HepG2 (cell line): Measurements from ENCODE around the gene RPLP2. TPM values are rescaled to one million over a fixed set of nuclear protein-coding genes. Genes with fewer than 3 reads are reported as not detected.

Source experiments
- ATAC-seq: fragments of 200-7000 bp; cut with Tn5 transposase; 3 replicates; pipeline ENCODE4 v1.9.1; 2020; ENCODE audit warnings: mild to moderate bottlenecking, moderate library complexity
- BruUV-seq: library from RNA; stranded (reverse); fragments of 400-500 nt; replicated peaks from 2 replicates; lab custom pipeline; 2021; lab: Mats Ljungman, UMichigan
- CTCF ChIA-PET: fragments of 300-600 bp; formaldehyde crosslinking; extraction: SDS; loops from one replicate; lab custom pipeline; 2021; ENCODE audit warnings: low total read pairs, inconsistent platforms, low intra/inter-chr PET ratio; lab: Yijun Ruan, JAX
- POLR2A ChIA-PET: fragments of 350-600 bp; sonication (Branson Sonifier 250); formaldehyde crosslinking; loops from one replicate; lab custom pipeline; 2020; ENCODE audit warnings: antibody characterized with exemption, inconsistent platforms; lab: Yijun Ruan, JAX
- DNase-seq: peaks from one replicate; pipeline ENCODE4 v3.0.0-alpha.2; 2015; ENCODE audit warnings: low spot score
- FAIRE-seq: peaks from 3 replicates; lab custom pipeline; 2011; peaks lifted over from hg19 to GRCh38; lab: Jason Lieb, UNC
- H2AFZ ChIP-seq: one replicate; pipeline ENCODE4 v1.6.1; 2011; ENCODE audit warnings: low read length, inconsistent platforms
- H3K27ac ChIP-seq: fragments of 300-600 bp; 3 replicates; pipeline ENCODE4 v1.8.0; 2011; ENCODE audit warnings: mixed run types, mild to moderate bottlenecking, mixed read lengths, low read length, inconsistent platforms; ENCODE audit not compliant: insufficient read depth; ENCODE audit errors: extremely low read length
- H3K27me3 ChIP-seq, 2 experiments: fragments of 200-600 bp in 1 of 2; 2 replicates in 1 of 2; 3 replicates in 1 of 2; pipeline versions ENCODE4 v1.6.0 to v1.8.0; 2011; ENCODE audit warnings: low read length in 2 of 2, mild to moderate bottlenecking in 2 of 2, moderate library complexity in 2 of 2, inconsistent platforms in 1 of 2; ENCODE audit not compliant: insufficient read depth in 2 of 2, control insufficient read depth in 1 of 2
- H3K36me3 ChIP-seq, 2 experiments: fragments of 200-600 bp in 1 of 2; replicated peaks in 1 of 2; 2 replicates in 1 of 2; 3 replicates in 1 of 2; pipeline versions ENCODE4 v1.5.1 to v1.8.0; 2011; ENCODE audit warnings: low read length in 2 of 2, inconsistent platforms in 1 of 2; ENCODE audit not compliant: insufficient read depth in 2 of 2, control insufficient read depth in 1 of 2
- H3K4me1 ChIP-seq: 2 replicates; pipeline ENCODE4 v1.5.1; 2012; ENCODE audit warnings: low read length, inconsistent platforms; ENCODE audit not compliant: insufficient read depth
- H3K4me2 ChIP-seq: 2 replicates; pipeline ENCODE4 v1.6.0; 2011; ENCODE audit warnings: low read depth, low read length, inconsistent platforms
- H3K4me3 ChIP-seq, 3 experiments: fragments of 200-600 bp in 1 of 3; sonication (generic), shearing (Covaris generic) in 1 of 3; replicated peaks in 1 of 3; 2 replicates each; pipeline ENCODE4 v1.5.1; 2011 to 2016; ENCODE audit warnings: low read length in 3 of 3, inconsistent platforms in 2 of 3, low read depth in 2 of 3, mild to moderate bottlenecking in 2 of 3, control low read depth in 1 of 3, mixed read lengths in 1 of 3; ENCODE audit not compliant: insufficient read depth in 1 of 3
- H3K79me2 ChIP-seq: one replicate; pipeline ENCODE4 v1.6.1; 2011; ENCODE audit warnings: low read length, inconsistent platforms; ENCODE audit not compliant: insufficient read depth
- H3K9ac ChIP-seq: 2 replicates; pipeline ENCODE4 v1.6.0; 2011; ENCODE audit warnings: mild to moderate bottlenecking, low read depth, low read length, inconsistent platforms; ENCODE audit not compliant: insufficient read depth
- H3K9me3 ChIP-seq: 2 replicates; pipeline ENCODE4 v1.5.1; 2012; ENCODE audit warnings: mild to moderate bottlenecking, low read length
- H4K20me1 ChIP-seq: 2 replicates; pipeline ENCODE4 v1.6.0; 2011; ENCODE audit warnings: inconsistent platforms, mild to moderate bottlenecking, low read length, moderate library complexity; ENCODE audit not compliant: insufficient read depth
- KLF12 ChIP-seq: sonication (generic); formaldehyde crosslinking; IDR thresholded peaks from 2 replicates; pipeline ENCODE4 v1.4.0; 2020; ENCODE audit warnings: missing genetic modification reagents, borderline replicate concordance
- MTA3 ChIP-seq: sonication (generic); formaldehyde crosslinking; IDR thresholded peaks from 2 replicates; pipeline ENCODE4 v1.4.0; 2020; ENCODE audit warnings: missing genetic modification reagents
- NFIC ChIP-seq: IDR thresholded peaks from 2 replicates; pipeline ENCODE4 v1.6.1; 2012; ENCODE audit warnings: mild to moderate bottlenecking, low read length, inconsistent platforms
- NR1H2 ChIP-seq: sonication (generic); formaldehyde crosslinking; IDR thresholded peaks from 2 replicates; pipeline ENCODE4 v1.8.1; 2022; ENCODE audit warnings: low read depth, missing genetic modification reagents, borderline replicate concordance
- WIZ ChIP-seq: sonication (generic); formaldehyde crosslinking; IDR thresholded peaks from 2 replicates; pipeline ENCODE4 v1.5.1; 2020; ENCODE audit warnings: mild to moderate bottlenecking, missing genetic modification reagents
- ZNF432 ChIP-seq: sonication (generic); formaldehyde crosslinking; IDR thresholded peaks from 2 replicates; pipeline ENCODE4 v1.5.0; 2020; ENCODE audit warnings: missing genetic modification reagents, mild to moderate bottlenecking, borderline replicate concordance
- ZNF557 ChIP-seq: sonication (generic); formaldehyde crosslinking; IDR thresholded peaks from 2 replicates; pipeline ENCODE4 v1.4.0; 2020; ENCODE audit warnings: missing genetic modification reagents
- ZNF788 ChIP-seq: sonication (generic); formaldehyde crosslinking; IDR thresholded peaks from 2 replicates; pipeline ENCODE4 v1.5.0; 2020; ENCODE audit warnings: mild to moderate bottlenecking, missing genetic modification reagents, borderline replicate concordance
- WGBS: methylation state at CpG from one replicate; pipeline ENCODE4 v1.1.6; 2017; ENCODE audit warnings: low lambda C conversion rate; 5-methylcytosine and 5-hydroxymethylcytosine counted together
- in situ Hi-C: cut with HindIII; loops from 2 replicates; pipeline ENCODE4 v1.10.0; 2017; ENCODE audit warnings: low pct_unique_long_range_greater_than_20kb; ENCODE audit not compliant: extremely low pct_ligation_motif_present
- intact Hi-C: fragments of 100-400 bp; cut with micrococcal nuclease; formaldehyde crosslinking; loops from one replicate; pipeline ENCODE4 v1.10.0; 2022; ENCODE audit not compliant: unreplicated experiment
- polyA plus RNA-seq, 8 experiments: library from polyadenylated mRNA; depleted of rRNA in 3 of 8; stranded (reverse) in 7 of 8; unstranded in 1 of 8; fragments of >200 nt; fragmentation: Illumina TruSeq in 4 of 8; extraction: Trizol in 4 of 8; gene quantifications; 2 replicates each; pipeline versions ENCODE4 v1.2.1 to v1.2.3, GENCODE V29; 2011 to 2016; ENCODE audit warnings: low read depth in 4 of 8, missing spikeins in 1 of 8, mixed read lengths in 1 of 8; ENCODE audit not compliant: insufficient read depth in 1 of 8
- total RNA-seq, 5 experiments: library from RNA; depleted of rRNA; stranded (reverse); fragments of >200 nt; fragmentation: Illumina TruSeq; extraction: Trizol; gene quantifications; 2 replicates each; pipeline ENCODE4 v1.2.3, GENCODE V29; 2016; ENCODE audit warnings: low read depth in 1 of 5
- TF ChIP-seq, protein P1 (sequence below): sonication (generic); formaldehyde crosslinking; IDR thresholded peaks from 2 replicates; pipeline ENCODE4 v1.8.0; 2022; ENCODE audit warnings: mild to moderate bottlenecking, missing genetic modification reagents; ENCODE audit not compliant: insufficient replicate concordance
- TF ChIP-seq, protein P2 (sequence below): sonication (generic); formaldehyde crosslinking; IDR thresholded peaks from 2 replicates; pipeline ENCODE4 v1.8.0; 2022; ENCODE audit warnings: mild to moderate bottlenecking, missing genetic modification reagents, moderate library complexity
- TF ChIP-seq, protein P3 (sequence below): sonication (generic); formaldehyde crosslinking; IDR thresholded peaks from 2 replicates; pipeline ENCODE4; 2020; ENCODE audit warnings: missing genetic modification reagents, mild to moderate bottlenecking, borderline replicate concordance
- TF ChIP-seq, protein P4 (sequence below): sonication (generic); formaldehyde crosslinking; IDR thresholded peaks from 2 replicates; pipeline ENCODE4 v1.5.0; 2020; ENCODE audit warnings: mild to moderate bottlenecking, low read depth, missing genetic modification reagents, borderline replicate concordance
- TF ChIP-seq, protein P5 (sequence below), 2 experiments: IDR thresholded peaks; 2 replicates each; pipeline ENCODE4 v1.6.1; 2011 to 2012; ENCODE audit warnings: low read length in 2 of 2, borderline replicate concordance in 1 of 2, low read depth in 1 of 2, mild to moderate bottlenecking in 1 of 2, moderate library complexity in 1 of 2

RPLP2 gene
- total and polyA plus RNA-seq, 2 of the 13 experiments (the other 11 are each of a cell fraction or from before 2014, with no cell fraction given) = 978 to 2,106 TPM

DNA sequence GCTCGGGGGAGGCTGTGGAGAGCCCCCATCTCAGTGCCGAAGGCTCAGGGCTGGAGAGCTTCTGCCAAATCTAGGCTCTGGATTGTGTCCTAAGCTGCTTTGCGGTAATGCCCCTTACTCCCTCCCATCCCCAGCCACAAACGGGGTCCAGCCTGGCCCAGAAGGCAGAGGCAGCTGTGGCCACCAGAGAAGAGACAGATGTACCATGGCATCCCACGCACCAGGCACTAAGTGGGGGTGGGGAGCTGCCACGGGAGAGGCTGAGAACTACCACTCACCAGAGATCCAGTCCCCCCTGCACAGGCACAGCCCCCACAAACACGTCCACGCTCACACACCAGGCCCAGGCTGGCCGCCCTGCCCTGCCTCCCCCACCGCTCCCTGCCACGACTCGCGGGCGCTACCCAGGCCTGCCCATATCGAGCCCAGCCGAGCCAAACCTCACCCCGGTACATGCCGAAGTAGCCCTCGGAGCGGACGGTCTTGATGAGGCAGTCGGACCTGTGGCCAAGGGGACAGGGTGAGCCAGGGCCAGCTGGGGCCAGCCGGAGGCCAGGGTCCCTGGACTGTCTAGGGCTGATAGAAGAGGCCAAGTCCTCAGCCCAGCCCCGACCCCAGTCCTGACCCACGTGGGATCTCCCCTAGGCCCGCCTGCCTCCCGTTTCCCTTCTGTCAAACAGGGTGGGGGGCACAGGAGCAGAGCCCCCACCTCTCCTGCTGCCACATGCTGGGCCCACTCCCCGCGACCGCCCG lies 15.6 kb upstream of the RPLP2 start:
- DNase-seq = no peak
- no peak overlapping the region for H3K27ac ChIP-seq
- H3K27me3 ChIP-seq = peaks cover 0 to 2% of the 10 kb centered on the region in 2 experiments; a peak in 2 of 5 replicates
- ATAC-seq = no peak
- H4K20me1 ChIP-seq = no peaks in the 10 kb centered on the region
- peaks cover 5% of the 10 kb centered on the region for H3K4me1 ChIP-seq
- no peaks in the 10 kb centered on the region for H3K9me3 ChIP-seq
- no peak overlapping the region for H3K4me3 ChIP-seq
- BruUV-seq = no TSS peak
- no peak overlapping the region for H3K9ac ChIP-seq
- no peak overlapping the region for H2AFZ ChIP-seq
- intact Hi-C loops = no loop called here
- in situ Hi-C loops = no loop called here
- ChIA-PET POLR2A (interaction anchor here (5.3 kb wide), 1 partner anchor 16 kb away, joined by 44 read pairs; the partner anchor contains the start of gene GATD1), CTCF (no interaction called here)
- no peaks in the 10 kb centered on the region; a peak in 1 of 5 replicates for H3K36me3 ChIP-seq
- FAIRE-seq = no peak
- H3K79me2 ChIP-seq = peaks cover 4% of the 10 kb centered on the region
- no peak overlapping the region for H3K4me2 ChIP-seq
- WGBS = 99% methylated on average over 11 of the region's 31 CpGs
- TF ChIP-seq, protein P1, sequence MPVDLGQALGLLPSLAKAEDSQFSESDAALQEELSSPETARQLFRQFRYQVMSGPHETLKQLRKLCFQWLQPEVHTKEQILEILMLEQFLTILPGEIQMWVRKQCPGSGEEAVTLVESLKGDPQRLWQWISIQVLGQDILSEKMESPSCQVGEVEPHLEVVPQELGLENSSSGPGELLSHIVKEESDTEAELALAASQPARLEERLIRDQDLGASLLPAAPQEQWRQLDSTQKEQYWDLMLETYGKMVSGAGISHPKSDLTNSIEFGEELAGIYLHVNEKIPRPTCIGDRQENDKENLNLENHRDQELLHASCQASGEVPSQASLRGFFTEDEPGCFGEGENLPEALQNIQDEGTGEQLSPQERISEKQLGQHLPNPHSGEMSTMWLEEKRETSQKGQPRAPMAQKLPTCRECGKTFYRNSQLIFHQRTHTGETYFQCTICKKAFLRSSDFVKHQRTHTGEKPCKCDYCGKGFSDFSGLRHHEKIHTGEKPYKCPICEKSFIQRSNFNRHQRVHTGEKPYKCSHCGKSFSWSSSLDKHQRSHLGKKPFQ (CRISPR knock-in tag) = no peak
- TF ChIP-seq ZNF432 (CRISPR knock-in tag) (no peak), ZNF788 (CRISPR knock-in tag) (no peak), WIZ (no peak), ZNF557 (no peak), NR1H2 (CRISPR knock-in tag) (no peak), KLF12 (CRISPR knock-in tag) (no peak), NFIC (no peak), MTA3 (CRISPR knock-in tag) (no peak)
- TF ChIP-seq, protein P2, sequence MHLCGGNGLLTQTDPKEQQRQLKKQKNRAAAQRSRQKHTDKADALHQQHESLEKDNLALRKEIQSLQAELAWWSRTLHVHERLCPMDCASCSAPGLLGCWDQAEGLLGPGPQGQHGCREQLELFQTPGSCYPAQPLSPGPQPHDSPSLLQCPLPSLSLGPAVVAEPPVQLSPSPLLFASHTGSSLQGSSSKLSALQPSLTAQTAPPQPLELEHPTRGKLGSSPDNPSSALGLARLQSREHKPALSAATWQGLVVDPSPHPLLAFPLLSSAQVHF = no peak
- TF ChIP-seq, protein P3, sequence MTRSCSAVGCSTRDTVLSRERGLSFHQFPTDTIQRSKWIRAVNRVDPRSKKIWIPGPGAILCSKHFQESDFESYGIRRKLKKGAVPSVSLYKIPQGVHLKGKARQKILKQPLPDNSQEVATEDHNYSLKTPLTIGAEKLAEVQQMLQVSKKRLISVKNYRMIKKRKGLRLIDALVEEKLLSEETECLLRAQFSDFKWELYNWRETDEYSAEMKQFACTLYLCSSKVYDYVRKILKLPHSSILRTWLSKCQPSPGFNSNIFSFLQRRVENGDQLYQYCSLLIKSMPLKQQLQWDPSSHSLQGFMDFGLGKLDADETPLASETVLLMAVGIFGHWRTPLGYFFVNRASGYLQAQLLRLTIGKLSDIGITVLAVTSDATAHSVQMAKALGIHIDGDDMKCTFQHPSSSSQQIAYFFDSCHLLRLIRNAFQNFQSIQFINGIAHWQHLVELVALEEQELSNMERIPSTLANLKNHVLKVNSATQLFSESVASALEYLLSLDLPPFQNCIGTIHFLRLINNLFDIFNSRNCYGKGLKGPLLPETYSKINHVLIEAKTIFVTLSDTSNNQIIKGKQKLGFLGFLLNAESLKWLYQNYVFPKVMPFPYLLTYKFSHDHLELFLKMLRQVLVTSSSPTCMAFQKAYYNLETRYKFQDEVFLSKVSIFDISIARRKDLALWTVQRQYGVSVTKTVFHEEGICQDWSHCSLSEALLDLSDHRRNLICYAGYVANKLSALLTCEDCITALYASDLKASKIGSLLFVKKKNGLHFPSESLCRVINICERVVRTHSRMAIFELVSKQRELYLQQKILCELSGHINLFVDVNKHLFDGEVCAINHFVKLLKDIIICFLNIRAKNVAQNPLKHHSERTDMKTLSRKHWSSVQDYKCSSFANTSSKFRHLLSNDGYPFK (CRISPR knock-in tag) = no peak
- TF ChIP-seq, protein P4, sequence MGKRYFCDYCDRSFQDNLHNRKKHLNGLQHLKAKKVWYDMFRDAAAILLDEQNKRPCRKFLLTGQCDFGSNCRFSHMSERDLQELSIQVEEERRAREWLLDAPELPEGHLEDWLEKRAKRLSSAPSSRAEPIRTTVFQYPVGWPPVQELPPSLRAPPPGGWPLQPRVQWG (CRISPR knock-in tag) = no peak
- TF ChIP-seq, protein P5, sequence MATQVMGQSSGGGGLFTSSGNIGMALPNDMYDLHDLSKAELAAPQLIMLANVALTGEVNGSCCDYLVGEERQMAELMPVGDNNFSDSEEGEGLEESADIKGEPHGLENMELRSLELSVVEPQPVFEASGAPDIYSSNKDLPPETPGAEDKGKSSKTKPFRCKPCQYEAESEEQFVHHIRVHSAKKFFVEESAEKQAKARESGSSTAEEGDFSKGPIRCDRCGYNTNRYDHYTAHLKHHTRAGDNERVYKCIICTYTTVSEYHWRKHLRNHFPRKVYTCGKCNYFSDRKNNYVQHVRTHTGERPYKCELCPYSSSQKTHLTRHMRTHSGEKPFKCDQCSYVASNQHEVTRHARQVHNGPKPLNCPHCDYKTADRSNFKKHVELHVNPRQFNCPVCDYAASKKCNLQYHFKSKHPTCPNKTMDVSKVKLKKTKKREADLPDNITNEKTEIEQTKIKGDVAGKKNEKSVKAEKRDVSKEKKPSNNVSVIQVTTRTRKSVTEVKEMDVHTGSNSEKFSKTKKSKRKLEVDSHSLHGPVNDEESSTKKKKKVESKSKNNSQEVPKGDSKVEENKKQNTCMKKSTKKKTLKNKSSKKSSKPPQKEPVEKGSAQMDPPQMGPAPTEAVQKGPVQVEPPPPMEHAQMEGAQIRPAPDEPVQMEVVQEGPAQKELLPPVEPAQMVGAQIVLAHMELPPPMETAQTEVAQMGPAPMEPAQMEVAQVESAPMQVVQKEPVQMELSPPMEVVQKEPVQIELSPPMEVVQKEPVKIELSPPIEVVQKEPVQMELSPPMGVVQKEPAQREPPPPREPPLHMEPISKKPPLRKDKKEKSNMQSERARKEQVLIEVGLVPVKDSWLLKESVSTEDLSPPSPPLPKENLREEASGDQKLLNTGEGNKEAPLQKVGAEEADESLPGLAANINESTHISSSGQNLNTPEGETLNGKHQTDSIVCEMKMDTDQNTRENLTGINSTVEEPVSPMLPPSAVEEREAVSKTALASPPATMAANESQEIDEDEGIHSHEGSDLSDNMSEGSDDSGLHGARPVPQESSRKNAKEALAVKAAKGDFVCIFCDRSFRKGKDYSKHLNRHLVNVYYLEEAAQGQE (IDR thresholded peaks at IDR 0.05; ENCODE audit: borderline replicate concordance in 1 of 2, low read depth in 1 of 2, low read length in 2 of 2) = no peak
